Endothelial cell (in vitro differentiated cells): ENCODE data around the gene KCMF1. TPM values are rescaled to one million over a fixed set of nuclear protein-coding genes. Genes with fewer than 3 reads are reported as not detected.

Source experiments
- DNase-seq: peaks from one replicate; pipeline ENCODE4 v3.0.0; 2021; ENCODE audit warnings: low spot score
- H3K27ac Mint-ChIP-seq: one replicate; pipeline ENCODE4 v1.8.0; 2021; ENCODE audit warnings: mixed read lengths, inconsistent platforms; ENCODE audit not compliant: unreplicated experiment
- H3K27me3 Mint-ChIP-seq: one replicate; pipeline ENCODE4 v1.8.0; 2021; ENCODE audit warnings: mild to moderate bottlenecking, moderate library complexity, mixed read lengths, inconsistent platforms; ENCODE audit not compliant: unreplicated experiment
- H3K36me3 Mint-ChIP-seq: one replicate; pipeline ENCODE4 v1.8.0; 2021; ENCODE audit warnings: mild to moderate bottlenecking, low read depth, mixed read lengths, inconsistent platforms; ENCODE audit not compliant: unreplicated experiment
- H3K4me1 Mint-ChIP-seq: one replicate; pipeline ENCODE4 v1.8.0; 2021; ENCODE audit warnings: mild to moderate bottlenecking, mixed read lengths, inconsistent platforms; ENCODE audit not compliant: unreplicated experiment
- H3K4me3 Mint-ChIP-seq: one replicate; pipeline ENCODE4 v1.8.0; 2021; ENCODE audit warnings: mild to moderate bottlenecking, mixed read lengths, inconsistent platforms; ENCODE audit not compliant: unreplicated experiment
- H3K9me3 Mint-ChIP-seq: one replicate; pipeline ENCODE4 v1.8.0; 2021; ENCODE audit warnings: mixed read lengths, inconsistent platforms; ENCODE audit not compliant: unreplicated experiment
- CTCF ChIP-seq: fragments of 200-600 bp; sonication (generic); IDR thresholded peaks from one replicate; pipeline ENCODE4 v1.5.0; 2021; ENCODE audit warnings: antibody characterized with exemption; ENCODE audit not compliant: unreplicated experiment
- total RNA-seq: library from RNA; stranded (reverse); fragmentation: NEBNext Ultra II Directional; extraction: Animal tissue kit (Norgen Biotek cat#: 25700); gene quantifications from one replicate; pipeline ENCODE4 v1.2.1, GENCODE V29; 2021; ENCODE audit not compliant: unreplicated experiment

Gene KCMF1
- total RNA-seq, 1 donor from 2014 or later = 84.6 TPM

- TF ChIP-seq CTCF = no peak
- Mint-ChIP-seq H3K36me3 (peaks cover 34% of the 10 kb centered on the region), H3K9me3 (no peaks in the 10 kb centered on the region), H3K4me3 (peak overlapping the region; percentile 68), H3K27ac (no peak overlapping the region), H3K27me3 (peaks cover 4% of the 10 kb centered on the region), H3K4me1 (peaks cover 4% of the 10 kb centered on the region)
- no peak for DNase-seq
These were observed 78.3 kb downstream of the KCMF1 start for GRCh38 chr2:85049236-85049635.

- H3K27ac Mint-ChIP-seq = no peak overlapping the region
- H3K4me3 Mint-ChIP-seq = no peak overlapping the region
- no peak for DNase-seq
- no peak for TF ChIP-seq CTCF
- peaks cover 22% of the 10 kb centered on the region for H3K4me1 Mint-ChIP-seq
- H3K27me3 Mint-ChIP-seq = peaks cover 4% of the 10 kb centered on the region
- H3K9me3 Mint-ChIP-seq = no peaks in the 10 kb centered on the region
- H3K36me3 Mint-ChIP-seq = peaks cover 21% of the 10 kb centered on the region
These were observed 82.8 kb downstream of the KCMF1 start for GRCh38 chr2:85053802-85054201.

- H3K9me3 Mint-ChIP-seq = no peaks in the 10 kb centered on the region
- TF ChIP-seq CTCF = no peak
- H3K4me1 Mint-ChIP-seq = peaks cover 25% of the 10 kb centered on the region
- H3K27me3 Mint-ChIP-seq = peaks cover 7% of the 10 kb centered on the region
- H3K27ac Mint-ChIP-seq = no peak overlapping the region
- H3K36me3 Mint-ChIP-seq = peaks cover 7% of the 10 kb centered on the region
- DNase-seq = no peak
- no peak overlapping the region for H3K4me3 Mint-ChIP-seq
These were observed 86.4 kb downstream of the KCMF1 start for GRCh38 chr2:85057226-85057962.

- DNase-seq = no peak
- no peaks in the 10 kb centered on the region for H3K9me3 Mint-ChIP-seq
These were observed 90.9 kb downstream of the KCMF1 start for GRCh38 chr2:85061896-85062295.

More at GRCh38 chr2:85061896-85062295, 90.9 kb downstream of the KCMF1 start:
- Mint-ChIP-seq H3K36me3 (no peaks in the 10 kb centered on the region), H3K4me3 (no peak overlapping the region), H3K27me3 (peaks cover 8% of the 10 kb centered on the region), H3K4me1 (peaks cover 9% of the 10 kb centered on the region), H3K27ac (peak overlapping the region; percentile 9)
- TF ChIP-seq CTCF = no peak
